Neural progenitor cell (in vitro differentiated cells): ENCODE data around the gene SPATA9.

ENCODE experiments used
- CTCF ChIP-seq: fragments of 200-600 bp; sonication (generic); IDR thresholded peaks from 2 replicates; pipeline ENCODE4 v1.5.1; 2017; ENCODE audit warnings: antibody characterized with exemption, mild to moderate bottlenecking
- EZH2 ChIP-seq: fragments of 200-600 bp; sonication (generic); IDR thresholded peaks from 2 replicates; pipeline ENCODE4 v1.6.1; 2017; ENCODE audit warnings: antibody characterized with exemption, mild to moderate bottlenecking, moderate library complexity

- no peak for TF ChIP-seq CTCF
- no peak for TF ChIP-seq EZH2
Measured at GRCh38 chr5:95715799-95716461, 33.1 kb upstream of the SPATA9 start.
